HCT116 (cell line): ENCODE results near the gene GUCA2B.

Experiments
- CTCF ChIP-seq, 3 experiments: fragments of 200-600 bp in 1 of 3; sonication (generic) in 1 of 3; IDR thresholded peaks in 2 of 3; conservative IDR thresholded peaks in 1 of 3; 2 replicates each; pipeline ENCODE4 v1.5.1; 2012 to 2017; ENCODE audit warnings: low read depth in 2 of 3, low read length in 2 of 3, antibody characterized with exemption in 1 of 3, borderline replicate concordance in 1 of 3, control low read depth in 1 of 3, mild to moderate bottlenecking in 1 of 3, mixed read lengths in 1 of 3, mixed run types in 1 of 3, moderate library complexity in 1 of 3; ENCODE audit not compliant: insufficient read depth in 1 of 3
- ELF1 ChIP-seq: IDR thresholded peaks from 2 replicates; pipeline ENCODE4 v1.6.1; 2012; ENCODE audit warnings: low read depth, borderline replicate concordance
- EZH2 ChIP-seq: fragments of 200-600 bp; sonication (generic); IDR thresholded peaks from 2 replicates; pipeline ENCODE4 v1.6.1; 2017; ENCODE audit warnings: antibody characterized with exemption, mixed run types
- EZH2phosphoT487 ChIP-seq: fragments of 200-600 bp; IDR thresholded peaks from 2 replicates; pipeline ENCODE4 v1.6.1; 2018; ENCODE audit warnings: antibody characterized with exemption, borderline replicate concordance
- JUND ChIP-seq: IDR thresholded peaks from 2 replicates; pipeline ENCODE4 v1.6.1; 2012
- POLR2A ChIP-seq: IDR thresholded peaks from 2 replicates; pipeline ENCODE4 v1.7.0; 2011; ENCODE audit warnings: borderline replicate concordance; ENCODE audit not compliant: insufficient read depth, insufficient read length; ENCODE audit errors: extremely low read depth
- YY1 ChIP-seq: IDR thresholded peaks from 2 replicates; pipeline ENCODE4 v1.6.1; 2011; ENCODE audit warnings: low read length, low read depth, moderate library complexity, mild to moderate bottlenecking; ENCODE audit not compliant: insufficient replicate concordance; ENCODE audit errors: extremely low read depth
- ZBTB33 ChIP-seq: IDR thresholded peaks from 2 replicates; pipeline ENCODE4 v1.6.1; 2011; ENCODE audit warnings: mild to moderate bottlenecking, low read length, moderate library complexity; ENCODE audit not compliant: insufficient replicate concordance; ENCODE audit errors: extremely low read depth
- ZNF274 ChIP-seq: fragments of 200-500 bp; sonication (Bioruptor generic); IDR thresholded peaks from 2 replicates; pipeline ENCODE4 v1.6.1; 2014; ENCODE audit warnings: mild to moderate bottlenecking, low read depth, low read length, inconsistent platforms

GRCh38 chr1:42146626-42147320, 6.4 kb upstream of the GUCA2B start:
- TF ChIP-seq ELF1 (no peak), CTCF (IDR thresholded peaks at IDR 0.05 in 2 of 3, conservative IDR thresholded peaks at IDR 0.05 in 1 of 3; ENCODE audit: borderline replicate concordance in 1 of 3, insufficient read depth in 1 of 3, low read depth in 2 of 3, low read length in 2 of 3) (peak; percentile 83 to 89 (median 83)), ZNF274 (no peak), JUND (no peak), POLR2A (no peak), EZH2phosphoT487 (no peak), ZBTB33 (no peak), EZH2 (no peak), YY1 (no peak)
